Measurements from ENCODE around the gene KIF11.

KIF11 gene

GRCh38 chr10:92590623-92591549 is 2.0 kb upstream of the KIF11 start:
- Histone ChIP-seq H3K27ac (ENCODE audit: low read length, poor library complexity, severe bottlenecking) (peak overlapping the region; percentile 73), H3K79me1 (replicated peaks; ENCODE audit: low read length, poor library complexity, severe bottlenecking) (peaks cover 3% of the 10 kb centered on the region), H2BK12ac (ENCODE audit: low read length in 2 of 2) (no peak overlapping the region), H3K4me3 (ENCODE audit: insufficient read depth in 1 of 2, low read depth in 1 of 2, low read length in 2 of 2) (peak overlapping the region in 1 of 2 experiments; percentile 94), H3K18ac (ENCODE audit: low read depth in 1 of 2, low read length in 2 of 2) (peak overlapping the region in 1 of 2 experiments; percentile 3), H2AFZ (ENCODE audit: low read depth, low read length) (no peak overlapping the region), H3K23ac (ENCODE audit: low read length in 2 of 2) (no peak overlapping the region), H2BK5ac (ENCODE audit: low read depth, low read length, poor library complexity, severe bottlenecking) (no peak overlapping the region), H3K36me3 (ENCODE audit: control insufficient read depth in 1 of 2, insufficient read depth in 2 of 2, low read depth in 1 of 2, low read length in 2 of 2) (no peaks in the 10 kb centered on the region), H2AK5ac (ENCODE audit: low read length, severe bottlenecking) (no peak overlapping the region), H3K14ac (ENCODE audit: low read length in 2 of 2) (no peak overlapping the region), H3K4ac (ENCODE audit: low read depth in 1 of 2, low read length in 2 of 2) (no peak overlapping the region), H3K9me3 (ENCODE audit: control insufficient read depth, low read length) (no peaks in the 10 kb centered on the region), H2BK120ac (ENCODE audit: low read depth, low read length) (no peak overlapping the region), H3K9ac (ENCODE audit: low read length) (peak overlapping the region; percentile 93), H4K8ac (ENCODE audit: low read length) (peak overlapping the region; percentile 57), H3K4me1 (ENCODE audit: control insufficient read depth, insufficient read depth, low read depth, low read length) (peaks cover 3% of the 10 kb centered on the region), H3K27me3 (ENCODE audit: control insufficient read depth in 1 of 2, insufficient read depth in 1 of 2, low read length in 2 of 2) (no peaks in the 10 kb centered on the region), H4K91ac (ENCODE audit: low read length) (no peak overlapping the region), H2BK15ac (ENCODE audit: low read depth, poor library complexity, severe bottlenecking) (no peak overlapping the region), H3K4me2 (ENCODE audit: low read length, poor library complexity, severe bottlenecking) (peak overlapping the region; percentile 66)
- 38% methylated on average over 18 of the region's 19 CpGs for WGBS
- peak; percentile 82 for DNase-seq

GRCh38 chr10:92591550-92592022 is 1.3 kb upstream of the KIF11 start:
- Histone ChIP-seq H2BK5ac (ENCODE audit: low read depth, low read length, poor library complexity, severe bottlenecking) (no peak overlapping the region), H4K8ac (ENCODE audit: low read length) (peak overlapping the region; percentile 35), H2BK120ac (ENCODE audit: low read depth, low read length) (no peak overlapping the region), H3K9me3 (ENCODE audit: control insufficient read depth, low read length) (no peaks in the 10 kb centered on the region), H3K14ac (ENCODE audit: low read length in 2 of 2) (no peak overlapping the region), H3K79me1 (replicated peaks; ENCODE audit: low read length, poor library complexity, severe bottlenecking) (peaks cover 3% of the 10 kb centered on the region), H2AFZ (ENCODE audit: low read depth, low read length) (peak overlapping the region; percentile 56), H2AK5ac (ENCODE audit: low read length, severe bottlenecking) (no peak overlapping the region), H3K23ac (ENCODE audit: low read length in 2 of 2) (no peak overlapping the region), H2BK15ac (ENCODE audit: low read depth, poor library complexity, severe bottlenecking) (no peak overlapping the region), H2BK12ac (ENCODE audit: low read length in 2 of 2) (no peak overlapping the region), H4K91ac (ENCODE audit: low read length) (no peak overlapping the region), H3K18ac (ENCODE audit: low read depth in 1 of 2, low read length in 2 of 2) (peak overlapping the region in 1 of 2 experiments; percentile 16), H3K4me1 (ENCODE audit: control insufficient read depth, insufficient read depth, low read depth, low read length) (peaks cover 3% of the 10 kb centered on the region), H3K36me3 (ENCODE audit: control insufficient read depth in 1 of 2, insufficient read depth in 2 of 2, low read depth in 1 of 2, low read length in 2 of 2) (no peaks in the 10 kb centered on the region), H3K4me3 (ENCODE audit: insufficient read depth in 1 of 2, low read depth in 1 of 2, low read length in 2 of 2) (peak overlapping the region; percentile 37 to 94), H3K27me3 (ENCODE audit: control insufficient read depth in 1 of 2, insufficient read depth in 1 of 2, low read length in 2 of 2) (no peaks in the 10 kb centered on the region), H3K4ac (ENCODE audit: low read depth in 1 of 2, low read length in 2 of 2) (peak overlapping the region in 1 of 2 experiments; percentile 50), H3K27ac (ENCODE audit: low read length, poor library complexity, severe bottlenecking) (peak overlapping the region; percentile 73), H3K4me2 (ENCODE audit: low read length, poor library complexity, severe bottlenecking) (peak overlapping the region; percentile 66), H3K9ac (ENCODE audit: low read length) (peak overlapping the region; percentile 93)
- DNase-seq: peak; percentile 91
- 2% methylated on average over 35 of the region's 38 CpGs for WGBS

GRCh38 chr10:92593619-92594588 is 974 bp downstream of the KIF11 start:
- Histone ChIP-seq H3K27me3 (ENCODE audit: control insufficient read depth in 1 of 2, insufficient read depth in 1 of 2, low read length in 2 of 2) (no peaks in the 10 kb centered on the region), H2BK12ac (ENCODE audit: low read length in 2 of 2) (no peak overlapping the region), H3K79me1 (replicated peaks; ENCODE audit: low read length, poor library complexity, severe bottlenecking) (peaks cover 3% of the 10 kb centered on the region), H3K9me3 (ENCODE audit: control insufficient read depth, low read length) (no peaks in the 10 kb centered on the region), H3K14ac (ENCODE audit: low read length in 2 of 2) (no peak overlapping the region), H3K4me3 (ENCODE audit: insufficient read depth in 1 of 2, low read depth in 1 of 2, low read length in 2 of 2) (peak overlapping the region in 1 of 2 experiments; percentile 94), H3K36me3 (ENCODE audit: control insufficient read depth in 1 of 2, insufficient read depth in 2 of 2, low read depth in 1 of 2, low read length in 2 of 2) (no peaks in the 10 kb centered on the region), H3K23ac (ENCODE audit: low read length in 2 of 2) (no peak overlapping the region), H3K27ac (ENCODE audit: low read length, poor library complexity, severe bottlenecking) (no peak overlapping the region), H3K4me1 (ENCODE audit: control insufficient read depth, insufficient read depth, low read depth, low read length) (peaks cover 3% of the 10 kb centered on the region), H4K91ac (ENCODE audit: low read length) (no peak overlapping the region), H2AFZ (ENCODE audit: low read depth, low read length) (no peak overlapping the region), H2AK5ac (ENCODE audit: low read length, severe bottlenecking) (no peak overlapping the region), H2BK120ac (ENCODE audit: low read depth, low read length) (no peak overlapping the region), H3K4me2 (ENCODE audit: low read length, poor library complexity, severe bottlenecking) (peak overlapping the region; percentile 92), H3K4ac (ENCODE audit: low read depth in 1 of 2, low read length in 2 of 2) (no peak overlapping the region), H4K8ac (ENCODE audit: low read length) (no peak overlapping the region), H2BK15ac (ENCODE audit: low read depth, poor library complexity, severe bottlenecking) (no peak overlapping the region), H3K9ac (ENCODE audit: low read length) (peak overlapping the region; percentile 93), H2BK5ac (ENCODE audit: low read depth, low read length, poor library complexity, severe bottlenecking) (no peak overlapping the region), H3K18ac (ENCODE audit: low read depth in 1 of 2, low read length in 2 of 2) (no peak overlapping the region)
- 2% methylated on average over 2 of the region's 9 CpGs for WGBS
- DNase-seq: no peak
